SH-SY5Y (cell line): ENCODE results near the gene AIFM2.

ENCODE experiments used
- GATA2 ChIP-seq: IDR thresholded peaks from 2 replicates; pipeline ENCODE4 v1.6.1; 2011; ENCODE audit warnings: mild to moderate bottlenecking, low read depth, low read length
- GATA3 ChIP-seq: IDR thresholded peaks from 2 replicates; pipeline ENCODE4 v1.6.1; 2011; ENCODE audit warnings: low read depth, mild to moderate bottlenecking, low read length, moderate library complexity

DNA sequence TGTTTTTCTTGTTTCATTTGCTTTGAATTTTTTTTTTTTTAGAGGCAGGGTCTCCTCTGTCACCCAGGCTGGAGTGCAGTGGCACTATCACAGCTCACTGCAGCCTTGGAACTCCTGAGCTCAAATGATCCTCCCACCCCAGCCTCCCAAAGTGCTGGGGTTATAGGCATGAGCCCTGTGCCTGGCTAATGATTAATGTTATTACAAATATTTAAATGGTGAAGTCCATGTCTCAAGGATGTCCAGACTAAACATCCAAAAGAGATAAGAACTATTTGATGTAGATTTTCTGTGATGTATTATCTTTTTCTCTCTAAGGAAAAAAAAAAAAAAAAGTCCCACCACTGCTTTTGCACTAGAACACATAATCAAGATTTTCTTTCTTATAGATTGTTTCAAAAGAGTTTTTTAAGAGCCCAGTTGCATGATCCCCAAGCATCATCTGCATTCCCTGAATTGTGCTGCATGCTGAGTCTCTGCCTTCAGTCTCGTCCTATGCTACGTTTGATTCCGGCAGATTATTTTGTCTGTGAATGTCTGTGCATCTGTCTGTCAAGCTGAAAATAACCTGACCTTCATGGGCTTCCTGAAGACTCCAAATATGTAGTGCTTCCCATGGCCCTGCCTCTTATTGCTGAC lies 46.5 kb downstream of the AIFM2 start:
- TF ChIP-seq GATA2 (no peak), GATA3 (no peak)
